Fibroblast of the aortic adventitia (primary cell): Measurements from ENCODE around the gene CEP68. TPM values are rescaled to one million over a fixed set of nuclear protein-coding genes. Genes with fewer than 3 reads are reported as not detected.
A peak's percentile ranks its signal among the peaks of the same experiment; 100 is the strongest.

ENCODE experiments used
- DNase-seq: peaks from one replicate; pipeline ENCODE4 v3.0.0-alpha.2; 2010; ENCODE audit warnings: low read depth
- H3K4me3 ChIP-seq: 2 replicates; pipeline ENCODE4 v1.5.1; 2011; ENCODE audit warnings: low read depth, mild to moderate bottlenecking, control low read depth, low read length, moderate library complexity
- CTCF ChIP-seq: IDR thresholded peaks from 2 replicates; pipeline ENCODE4 v1.5.1; 2011; ENCODE audit warnings: mild to moderate bottlenecking, low read length, control low read depth, inconsistent platforms; ENCODE audit not compliant: insufficient read depth
- total RNA-seq: library from RNA; depleted of rRNA; stranded (reverse); fragments of >200 nt; gene quantifications from 2 replicates; pipeline ENCODE4 v1.2.3, GENCODE V29; 2012; ENCODE audit warnings: low replicate concordance

CEP68 gene
- total RNA-seq, 1 donor = 12.3 TPM

DNA sequence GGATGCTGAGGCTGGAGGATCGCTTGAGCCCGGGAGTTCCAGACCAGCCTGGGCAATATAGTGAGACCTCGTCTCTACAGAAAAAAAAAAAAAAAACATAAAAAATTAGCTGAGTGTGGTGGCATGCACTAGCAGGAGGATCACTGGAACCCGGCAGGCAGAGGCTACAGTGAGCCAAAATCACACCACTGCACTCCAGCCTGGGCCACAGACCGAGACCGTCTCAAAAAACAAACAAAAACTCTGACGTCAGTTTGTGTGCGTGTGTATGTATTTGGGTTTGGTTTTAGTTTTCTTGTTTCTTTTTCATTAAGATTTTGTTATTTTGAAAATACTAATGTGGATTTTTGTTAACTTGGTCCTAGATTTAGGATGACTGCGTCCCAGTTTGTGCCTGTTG is 19.0 kb downstream of the CEP68 start:
- no peak overlapping the region for H3K4me3 ChIP-seq
- DNase-seq = peak; percentile 23
- TF ChIP-seq CTCF = no peak

- no peak for TF ChIP-seq CTCF
- peak; percentile 43 for DNase-seq
- no peak overlapping the region for H3K4me3 ChIP-seq
Observed at GRCh38 chr2:65075605-65076344, 19.6 kb downstream of the CEP68 start.

DNA sequence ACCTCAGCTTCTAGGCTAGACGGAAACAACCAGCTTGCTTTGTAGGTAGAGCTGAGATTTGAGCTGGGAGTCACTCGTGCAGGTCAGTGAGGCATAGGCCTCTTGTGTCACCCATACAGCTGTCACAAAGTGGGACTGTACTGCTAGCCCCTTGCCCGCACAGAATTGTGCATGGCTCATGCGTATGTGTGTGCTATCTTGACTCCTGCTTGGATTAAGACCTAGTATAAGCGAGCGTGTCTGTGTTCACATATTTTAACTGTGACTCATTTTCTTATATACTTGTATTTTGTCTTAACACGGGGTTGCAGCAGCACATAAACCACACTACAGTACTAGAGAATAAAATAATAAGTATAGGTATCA is 20.1 kb downstream of the CEP68 start:
- peak; percentile 82 for DNase-seq
- TF ChIP-seq CTCF = no peak
- H3K4me3 ChIP-seq = no peak overlapping the region

DNA sequence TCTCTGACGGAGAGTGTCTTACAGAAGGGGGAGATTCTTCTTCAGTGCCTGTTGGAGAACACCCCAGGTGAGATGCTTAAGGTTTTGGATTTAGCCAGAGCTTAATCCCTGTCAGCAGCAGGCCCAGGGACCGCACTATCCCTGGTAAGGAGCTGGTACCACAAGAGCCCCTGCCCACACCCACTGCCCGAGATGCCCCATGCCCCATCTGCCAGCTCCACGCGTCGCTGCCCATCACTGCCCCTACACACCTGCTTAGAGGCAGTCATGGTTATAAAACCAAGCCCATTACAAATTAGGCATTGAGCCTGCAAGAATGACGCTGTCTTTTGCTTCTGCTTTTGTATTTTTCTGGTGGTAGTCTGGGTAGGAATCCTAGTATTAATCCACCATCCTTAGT is 21.7 kb downstream of the CEP68 start:
- no peak for TF ChIP-seq CTCF
- DNase-seq = no peak
- no peak overlapping the region for H3K4me3 ChIP-seq

GRCh38 chr2:65079017-65079416 is 22.8 kb downstream of the CEP68 start:
- H3K4me3 ChIP-seq = no peak overlapping the region
- no peak for DNase-seq
- TF ChIP-seq CTCF = no peak

DNA sequence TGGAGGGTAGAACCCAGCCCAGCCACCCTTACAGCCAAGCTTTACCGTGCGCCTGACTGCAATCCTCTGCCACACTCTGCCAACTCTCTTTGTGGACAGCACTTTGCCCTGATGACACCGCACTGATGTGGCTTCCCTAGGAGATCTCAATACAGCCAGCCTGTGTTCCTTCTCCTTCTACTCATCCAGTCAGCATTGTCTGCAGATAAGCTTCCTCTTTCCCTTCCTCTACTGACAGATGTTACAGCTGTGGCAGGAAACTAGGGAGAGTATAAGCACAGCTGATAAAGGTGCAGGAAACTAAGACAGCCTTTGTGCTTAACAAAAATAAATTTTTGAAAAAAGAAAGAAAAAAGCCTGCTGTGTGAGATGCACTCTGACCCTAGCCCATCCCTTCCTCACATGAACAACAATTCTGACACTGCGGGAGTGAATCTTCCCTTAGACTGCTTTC is 25.0 kb downstream of the CEP68 start:
- no peak overlapping the region for H3K4me3 ChIP-seq
- TF ChIP-seq CTCF = no peak
- DNase-seq = no peak

DNA sequence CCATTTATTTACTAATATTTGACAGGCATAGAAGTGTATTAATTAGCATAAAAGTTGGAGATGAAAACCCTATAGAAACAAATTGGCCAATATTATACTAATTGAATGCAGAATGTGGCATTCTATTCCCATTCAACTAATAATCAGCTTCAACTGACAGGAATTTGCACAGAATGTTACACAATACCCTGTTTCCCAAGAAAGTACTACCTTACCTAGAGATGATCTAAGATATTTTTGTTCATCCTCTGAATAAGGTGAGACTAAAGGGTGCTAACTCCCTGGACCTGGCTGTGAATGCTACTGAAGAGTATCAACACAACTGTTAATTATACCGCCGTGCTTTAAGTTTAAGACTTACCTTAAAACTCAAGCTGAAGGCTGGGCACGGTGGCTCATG is 28.9 kb downstream of the CEP68 start:
- no peak for TF ChIP-seq CTCF
- DNase-seq = no peak
- no peak overlapping the region for H3K4me3 ChIP-seq
